GM12892 (cell line): ENCODE measurements around the gene RNF225.
"Not testable (repeated sequence)": the region's sequence is repeated elsewhere in the genome, so short reads cannot be mapped to it uniquely, and the experiment has no call there.

ENCODE experiments used
- DNase-seq: peaks from one replicate; pipeline ENCODE4 v3.0.0; 2011; ENCODE audit not compliant: insufficient read length
- FAIRE-seq: peaks from 2 replicates; lab custom pipeline; 2011; peaks lifted over from hg19 to GRCh38; lab: Jason Lieb, UNC
- POLR2A ChIP-seq: IDR thresholded peaks from 2 replicates; pipeline ENCODE4 v1.6.1; 2011; ENCODE audit warnings: low read depth, low read length, control low read depth
- POLR2AphosphoS5 ChIP-seq: IDR thresholded peaks from 2 replicates; pipeline ENCODE4 v1.6.1; 2011; ENCODE audit warnings: low read depth, low read length, control low read depth
- TAF1 ChIP-seq: IDR thresholded peaks from 2 replicates; pipeline ENCODE4 v1.6.1; 2011; ENCODE audit warnings: low read depth, mild to moderate bottlenecking, control low read depth, low read length, borderline replicate concordance

RNF225 gene

GRCh38 chr19:58366585-58367430, 28.6 kb upstream of the RNF225 start:
- FAIRE-seq: no peak
- no peak for TF ChIP-seq POLR2A
- DNase-seq: no peak

DNA sequence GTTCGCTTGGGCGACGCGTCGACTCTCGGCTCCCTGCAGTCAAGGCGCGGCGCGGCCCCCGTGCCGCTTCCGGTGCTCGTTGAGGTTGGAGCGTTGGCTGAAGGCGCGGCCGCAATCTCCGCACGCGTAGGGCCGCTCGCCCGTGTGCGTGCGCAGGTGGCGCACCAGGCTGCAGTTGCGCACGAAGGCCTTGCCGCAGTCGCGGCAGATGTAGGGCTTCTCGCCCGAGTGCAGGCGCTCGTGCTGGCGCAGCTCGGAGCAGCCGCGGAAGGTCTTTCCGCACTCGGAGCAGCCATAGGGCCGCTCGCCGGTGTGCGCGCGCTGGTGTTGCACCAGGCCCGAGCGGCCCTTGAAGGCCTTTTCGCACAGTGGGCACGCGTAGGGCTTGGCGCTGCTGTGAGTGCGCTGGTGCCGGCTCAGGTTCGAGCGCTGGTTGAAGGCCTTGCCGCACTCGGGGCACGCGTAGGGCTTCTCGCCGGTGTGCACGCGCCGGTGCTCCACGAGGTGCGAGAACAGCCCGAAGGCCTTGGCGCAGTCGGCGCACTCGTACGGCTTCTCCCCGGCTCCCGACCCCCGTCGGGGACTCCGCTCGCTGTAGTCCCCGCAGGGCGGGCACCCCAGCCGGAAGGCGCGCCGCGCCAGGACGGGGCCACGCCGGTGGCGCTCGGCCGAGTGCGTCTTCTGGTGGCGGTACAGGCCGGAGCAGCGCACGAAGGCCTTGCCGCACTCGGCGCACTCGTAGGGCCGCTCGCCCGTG, 27.6 kb upstream of the RNF225 start:
- no peak for FAIRE-seq
- TF ChIP-seq TAF1: no peak
- no peak for TF ChIP-seq POLR2AphosphoS5
- TF ChIP-seq POLR2A: no peak
- no peak for DNase-seq

- no peak for TF ChIP-seq TAF1
- TF ChIP-seq POLR2A: no peak
- no peak for TF ChIP-seq POLR2AphosphoS5
- FAIRE-seq: no peak
- DNase-seq: no peak
These were observed 26.7 kb upstream of the RNF225 start for GRCh38 chr19:58368561-58369360.

DNA sequence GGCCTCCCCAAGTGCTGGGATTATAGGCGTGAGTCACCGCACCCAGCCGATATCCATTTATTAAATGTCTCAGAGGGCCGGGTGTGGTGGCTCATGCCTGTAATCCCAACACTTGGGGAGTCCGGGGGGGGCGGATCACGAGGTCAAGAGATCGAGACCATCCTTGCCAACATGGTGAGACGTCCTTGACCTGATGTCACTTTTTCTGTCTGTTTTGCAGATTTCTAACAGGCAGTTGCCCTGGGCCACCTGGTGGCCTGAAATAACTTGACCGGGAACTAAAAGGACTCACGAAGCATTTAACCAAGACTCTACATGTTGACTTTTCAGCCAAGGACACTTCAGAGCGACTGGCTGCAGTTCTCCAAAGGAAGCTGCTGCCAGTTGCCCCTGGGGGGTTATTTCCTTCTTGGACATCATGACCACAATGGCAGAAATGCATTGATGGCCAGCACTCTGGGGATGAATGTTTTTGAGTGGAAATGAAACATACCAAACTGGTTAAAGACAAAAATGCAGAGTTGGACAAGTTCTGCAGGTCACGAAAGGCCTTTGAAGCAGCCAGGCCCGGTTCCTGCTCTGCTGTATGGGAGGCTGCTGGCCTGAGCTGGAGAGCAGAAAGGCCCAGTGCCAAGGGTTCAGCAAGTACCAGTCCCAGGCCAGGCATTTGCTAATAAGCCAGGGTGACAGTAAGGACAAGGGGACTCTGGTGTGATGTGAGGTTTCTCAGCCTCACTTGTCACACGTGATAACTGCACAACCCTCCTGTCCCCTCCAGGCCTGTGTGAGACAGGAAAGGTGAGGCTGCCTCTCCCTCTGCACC, 22.9 kb upstream of the RNF225 start:
- TF ChIP-seq TAF1 (no peak), POLR2AphosphoS5 (no peak), POLR2A (no peak)
- no peak for DNase-seq
- FAIRE-seq: no peak

- DNase-seq: no peak
- no peak for FAIRE-seq
- TF ChIP-seq TAF1 (no peak), POLR2AphosphoS5 (no peak), POLR2A (no peak)
These were observed 21.3 kb upstream of the RNF225 start for GRCh38 chr19:58374200-58374599.

GRCh38 chr19:58376724-58377123, 18.7 kb upstream of the RNF225 start:
- not testable (repeated sequence) for FAIRE-seq

GRCh38 chr19:58379246-58379645, 16.2 kb upstream of the RNF225 start:
- FAIRE-seq (no peak), DNase-seq (no peak)
- TF ChIP-seq POLR2AphosphoS5: no peak
- no peak for TF ChIP-seq TAF1
- TF ChIP-seq POLR2A: no peak

More at GRCh38 chr19:58376724-58377123, 18.7 kb upstream of the RNF225 start:
- not testable (repeated sequence) for DNase-seq

- FAIRE-seq (no peak), DNase-seq (no peak)
- TF ChIP-seq POLR2A (no peak), POLR2AphosphoS5 (no peak), TAF1 (no peak)
These were observed 15.3 kb upstream of the RNF225 start for GRCh38 chr19:58380037-58380661.

DNA sequence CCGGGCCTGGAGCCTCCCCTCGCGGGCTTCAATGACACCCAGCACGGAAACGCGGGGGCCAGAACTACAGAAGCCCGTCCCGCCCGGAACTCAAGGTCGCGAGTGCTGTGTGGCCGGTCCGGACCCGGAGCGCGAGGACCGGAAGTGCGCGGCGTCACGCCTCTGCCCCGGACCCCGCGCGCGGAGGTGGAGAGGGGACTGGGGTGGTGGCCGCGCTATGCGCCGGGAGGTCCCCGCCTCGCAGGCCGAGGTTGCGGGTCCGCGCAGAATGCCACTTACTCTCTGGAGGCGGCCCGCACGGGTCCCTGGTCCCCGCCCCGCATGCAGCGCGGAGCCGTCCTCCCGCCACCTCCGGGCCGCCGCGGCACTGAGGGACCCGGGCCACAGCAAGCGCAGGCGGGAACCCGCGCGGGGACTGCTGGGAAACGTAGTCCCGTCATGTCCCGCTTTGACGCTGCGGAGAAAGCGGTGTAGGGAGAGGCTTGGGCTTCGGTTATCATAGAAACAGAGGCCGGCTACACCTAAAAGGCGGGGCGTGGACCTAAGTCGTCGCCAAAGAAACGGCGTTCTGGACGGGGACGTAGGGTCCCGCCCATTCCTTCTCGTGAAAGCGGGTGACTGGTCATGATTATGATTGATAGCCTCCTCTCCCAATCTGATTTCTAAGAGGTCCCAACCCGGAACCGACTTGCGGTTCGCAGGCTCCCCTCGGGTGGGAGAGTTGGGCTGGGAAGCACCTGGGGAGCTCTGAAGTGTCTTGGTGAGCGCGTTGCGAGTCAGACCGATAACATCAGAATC, 14.6 kb upstream of the RNF225 start, which contains the start of gene ZNF837:
TSS of gene ZNF837 (minus strand) at position 369 of the 798 bp plus-strand sequence. CDS start 11,698 bp downstream, outside the sequence.
- FAIRE-seq: peak; percentile 98
- TF ChIP-seq POLR2AphosphoS5 (peak; percentile 77), TAF1 (peak; percentile 87), POLR2A (peak; percentile 82; the same call in 1 of the 2 replicates)

More for the DNA sequence above, 14.6 kb upstream of the RNF225 start, which contains the start of gene ZNF837:
- peak; percentile 94 for DNase-seq
